Measurements from ENCODE around the gene AURKAIP1.

AURKAIP1 gene

GRCh38 chr1:1374929-1375662 is at the start of gene AURKAIP1:
Gene AURKAIP1, minus strand, starts transcription at chr1:1375207. Its CDS starts 451 bp downstream, at chr1:1374756.
- in situ Hi-C loops (cut with MboI; ENCODE audit: low sequenced_read_pairs, unreplicated experiment): no loop called here
- peak; percentile 99 for DNase-seq (ENCODE audit: low spot score)
- no peak for TF ChIP-seq CTCF (IDR thresholded peaks at IDR 0.05; ENCODE audit: borderline replicate concordance, control extremely low read depth, extremely low read depth, insufficient read depth, missing control alignments)

- TF ChIP-seq CTCF (IDR thresholded peaks at IDR 0.05; ENCODE audit: borderline replicate concordance, control extremely low read depth, extremely low read depth, insufficient read depth, missing control alignments): no peak
- in situ Hi-C loops (cut with MboI; ENCODE audit: low sequenced_read_pairs, unreplicated experiment): no loop called here
- no peak for DNase-seq (ENCODE audit: low spot score)
Measured at GRCh38 chr1:1424707-1425106, 49.7 kb upstream of the AURKAIP1 start.

DNA sequence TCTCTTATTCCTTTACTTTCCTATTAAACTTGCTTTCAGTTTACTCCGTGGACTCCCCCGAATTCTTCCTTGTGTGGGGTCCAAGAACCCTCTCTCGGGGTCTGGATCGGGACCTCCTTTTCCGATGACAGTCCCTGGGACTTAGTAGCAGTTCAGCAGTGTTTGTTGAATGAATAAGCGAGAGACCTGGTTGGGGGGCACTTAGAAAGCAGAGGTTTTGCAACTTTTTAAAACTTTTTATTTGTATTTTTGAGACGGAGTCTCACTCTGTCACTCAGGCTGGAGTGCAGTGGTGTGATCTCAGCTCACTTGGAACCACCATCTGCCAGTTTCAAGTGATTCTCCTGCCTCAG is 48.2 kb upstream of the AURKAIP1 start:
- TF ChIP-seq CTCF (IDR thresholded peaks at IDR 0.05; ENCODE audit: borderline replicate concordance, control extremely low read depth, extremely low read depth, insufficient read depth, missing control alignments): no peak
- DNase-seq (ENCODE audit: low spot score): no peak
- in situ Hi-C loops (cut with MboI; ENCODE audit: low sequenced_read_pairs, unreplicated experiment): no loop called here

DNA sequence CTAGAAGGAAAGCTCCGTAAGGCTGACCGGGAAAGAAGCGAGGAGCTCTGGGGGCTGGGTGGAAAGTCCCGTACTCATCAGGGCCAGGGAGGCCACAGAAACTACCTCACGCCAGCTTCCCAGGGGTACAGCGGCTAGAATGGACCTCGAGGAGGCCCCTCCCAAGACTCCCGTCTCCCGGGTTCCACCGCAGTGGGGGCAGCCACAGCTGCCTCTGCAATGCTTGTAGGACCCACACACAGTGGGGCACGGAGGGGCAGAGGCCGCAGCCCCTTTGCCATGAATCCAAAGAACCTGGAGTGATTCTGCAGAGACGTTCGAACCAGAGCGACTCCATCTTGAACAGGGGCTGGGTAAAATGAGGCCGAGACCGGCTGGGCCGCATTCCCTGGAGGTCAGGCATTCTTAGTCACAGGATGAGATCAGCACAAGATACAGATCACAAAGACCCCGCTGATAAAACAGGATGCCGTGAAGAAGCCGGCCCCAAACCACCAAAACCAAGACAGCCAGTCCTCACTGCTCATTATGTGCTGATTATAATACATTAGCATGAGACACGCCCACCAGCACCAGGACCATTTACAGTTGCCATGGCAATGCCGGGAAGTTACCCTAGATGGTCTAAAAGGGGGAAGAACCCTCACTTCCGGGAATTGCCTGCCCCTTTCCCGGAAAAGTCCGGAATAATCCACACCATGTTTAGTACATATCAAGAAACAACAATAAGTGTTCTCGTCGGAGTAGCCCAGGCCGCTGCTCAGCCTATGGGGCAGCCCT is 47.6 kb upstream of the AURKAIP1 start:
- in situ Hi-C loops (cut with MboI; ENCODE audit: low sequenced_read_pairs, unreplicated experiment): no loop called here
- TF ChIP-seq CTCF (IDR thresholded peaks at IDR 0.05; ENCODE audit: borderline replicate concordance, control extremely low read depth, extremely low read depth, insufficient read depth, missing control alignments): no peak
- no peak for DNase-seq (ENCODE audit: low spot score)

GRCh38 chr1:1421907-1422464 is 47.0 kb upstream of the AURKAIP1 start:
- in situ Hi-C loops (cut with MboI; ENCODE audit: low sequenced_read_pairs, unreplicated experiment): no loop called here
- TF ChIP-seq CTCF (IDR thresholded peaks at IDR 0.05; ENCODE audit: borderline replicate concordance, control extremely low read depth, extremely low read depth, insufficient read depth, missing control alignments): no peak
- DNase-seq (ENCODE audit: low spot score): no peak

GRCh38 chr1:1421147-1421906 is 46.3 kb upstream of the AURKAIP1 start, which contains the start of gene ANKRD65:
Gene ANKRD65, minus strand, starts transcription at chr1:1421276. Its CDS starts 271 bp downstream, at chr1:1421005.
- no peak for DNase-seq (ENCODE audit: low spot score)
- in situ Hi-C loops (cut with MboI; ENCODE audit: low sequenced_read_pairs, unreplicated experiment): no loop called here
- no peak for TF ChIP-seq CTCF (IDR thresholded peaks at IDR 0.05; ENCODE audit: borderline replicate concordance, control extremely low read depth, extremely low read depth, insufficient read depth, missing control alignments)
